ENCODE results near the gene MCRIP1. TPM values are rescaled to one million over a fixed set of nuclear protein-coding genes. Genes with fewer than 3 reads are reported as not detected.
"Not testable (repeated sequence)": the region's sequence is repeated elsewhere in the genome, so short reads cannot be mapped to it uniquely, and the experiment has no call there.

Gene MCRIP1
- total RNA-seq, 4 donors from 2014 or later = 23.3 to 44.0 (median 33.2) TPM

DNA sequence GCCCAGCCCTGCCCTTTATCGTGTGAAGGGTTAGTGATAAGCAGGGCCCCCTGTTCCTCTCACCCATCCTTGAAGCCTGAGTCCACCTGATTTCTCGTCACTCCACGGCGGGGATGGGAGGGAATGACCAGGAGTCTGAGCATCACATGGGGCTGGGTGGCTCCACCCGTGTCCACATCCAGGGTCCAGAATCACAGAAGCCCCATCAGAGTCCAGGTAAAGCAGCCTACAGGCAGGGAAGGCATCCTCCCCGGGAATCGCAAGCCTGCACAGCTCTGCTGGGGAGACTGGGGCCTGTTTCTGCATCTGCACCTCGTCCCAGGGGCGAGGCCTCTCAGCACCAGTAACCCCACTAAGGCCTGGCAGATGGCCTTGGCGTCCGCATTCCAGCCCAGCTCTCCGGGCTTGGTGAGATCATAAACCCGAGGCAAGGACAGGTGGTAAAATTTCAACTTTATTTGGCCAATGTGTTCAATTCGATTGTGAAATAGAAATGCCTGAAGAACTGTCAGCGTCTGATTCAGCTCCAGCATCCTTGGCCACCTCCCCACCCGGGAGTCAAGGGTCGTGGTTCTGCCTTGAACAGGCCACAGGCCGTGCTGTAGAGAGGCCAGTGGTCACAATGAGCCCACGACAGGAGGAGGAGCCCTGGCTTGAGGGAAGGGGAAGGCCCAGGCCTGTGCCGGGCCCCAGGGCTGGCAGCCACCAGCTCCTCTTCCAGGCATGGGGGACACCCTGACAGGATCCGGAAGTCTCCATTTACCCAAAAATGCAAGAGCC, 9.8 kb upstream of the MCRIP1 start:
- 67% methylated on average over 21 of the region's 21 CpGs; no CpG with 5 or more reads in 1 of the 2 donors for WGBS, 2 donors (ENCODE audit: low coverage in 1 of 2)
- intact Hi-C loops (cut with DNase I; ENCODE audit: low total_unique reads) = no loop called here
- Histone ChIP-seq H3K4me1 (no peaks in the 10 kb centered on the region), H3K36me3 (peaks cover 0 to 45% (median 26%) of the 10 kb centered on the region in 4 donors), H3K27me3 (no peaks in the 10 kb centered on the region), H3K4me3 (no peak overlapping the region), H3K9me3 (no peaks in the 10 kb centered on the region), H3K27ac (no peak overlapping the region)
- no peak for TF ChIP-seq EP300 (IDR thresholded peaks at IDR 0.05; ENCODE audit: low read depth)
- TF ChIP-seq, protein P1, sequence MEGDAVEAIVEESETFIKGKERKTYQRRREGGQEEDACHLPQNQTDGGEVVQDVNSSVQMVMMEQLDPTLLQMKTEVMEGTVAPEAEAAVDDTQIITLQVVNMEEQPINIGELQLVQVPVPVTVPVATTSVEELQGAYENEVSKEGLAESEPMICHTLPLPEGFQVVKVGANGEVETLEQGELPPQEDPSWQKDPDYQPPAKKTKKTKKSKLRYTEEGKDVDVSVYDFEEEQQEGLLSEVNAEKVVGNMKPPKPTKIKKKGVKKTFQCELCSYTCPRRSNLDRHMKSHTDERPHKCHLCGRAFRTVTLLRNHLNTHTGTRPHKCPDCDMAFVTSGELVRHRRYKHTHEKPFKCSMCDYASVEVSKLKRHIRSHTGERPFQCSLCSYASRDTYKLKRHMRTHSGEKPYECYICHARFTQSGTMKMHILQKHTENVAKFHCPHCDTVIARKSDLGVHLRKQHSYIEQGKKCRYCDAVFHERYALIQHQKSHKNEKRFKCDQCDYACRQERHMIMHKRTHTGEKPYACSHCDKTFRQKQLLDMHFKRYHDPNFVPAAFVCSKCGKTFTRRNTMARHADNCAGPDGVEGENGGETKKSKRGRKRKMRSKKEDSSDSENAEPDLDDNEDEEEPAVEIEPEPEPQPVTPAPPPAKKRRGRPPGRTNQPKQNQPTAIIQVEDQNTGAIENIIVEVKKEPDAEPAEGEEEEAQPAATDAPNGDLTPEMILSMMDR (IDR thresholded peaks at IDR 0.05) = no peak
- TF ChIP-seq POLR2A (IDR thresholded peaks at IDR 0.05) = no peak
- TF ChIP-seq POLR2AphosphoS5 (IDR thresholded peaks at IDR 0.05) = no peak
- no peak for DNase-seq
- in situ Hi-C loops (cut with MboI; ENCODE audit: low pct_ligation_motif_present in 1 of 4, low pct_unique_long_range_greater_than_20kb in 1 of 4, low sequenced_read_pairs in 3 of 4) = no loop called here

DNA sequence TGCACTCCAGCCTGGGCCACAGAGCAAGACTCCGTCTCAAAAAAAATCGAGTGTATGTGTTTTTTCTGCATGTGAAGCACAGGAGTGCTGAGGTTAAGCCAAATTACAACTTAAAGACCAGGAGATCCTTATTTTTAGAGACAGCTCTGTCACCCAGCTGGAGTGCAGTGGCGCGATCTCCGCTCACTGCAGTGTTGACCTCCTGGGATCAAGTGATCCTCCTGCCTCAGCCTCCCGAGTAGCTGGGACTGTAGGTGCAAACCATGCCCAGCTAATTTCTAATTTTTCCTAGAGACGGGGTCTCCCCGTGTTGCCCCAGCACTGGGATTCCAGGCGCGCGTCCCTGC, 9.3 kb upstream of the MCRIP1 start:
- no peak for TF ChIP-seq EP300 (IDR thresholded peaks at IDR 0.05; ENCODE audit: low read depth)
- TF ChIP-seq POLR2AphosphoS5 (IDR thresholded peaks at IDR 0.05) = no peak
- TF ChIP-seq, protein P1 (IDR thresholded peaks at IDR 0.05) = no peak
- no peak for TF ChIP-seq POLR2A (IDR thresholded peaks at IDR 0.05)
- 87 to 88% methylated on average over 2 to 11 of the region's 11 CpGs for WGBS, 2 donors (ENCODE audit: low coverage in 1 of 2)
- H3K27ac ChIP-seq = no peak overlapping the region
- H3K4me1 ChIP-seq = no peaks in the 10 kb centered on the region
- no peak for DNase-seq
- H3K27me3 ChIP-seq = no peaks in the 10 kb centered on the region
- H3K9me3 ChIP-seq = no peaks in the 10 kb centered on the region
- intact Hi-C loops (cut with DNase I; ENCODE audit: low total_unique reads) = no loop called here
- peaks cover 0 to 40% (median 26%) of the 10 kb centered on the region in 4 donors for H3K36me3 ChIP-seq
- in situ Hi-C loops (cut with MboI; ENCODE audit: low pct_ligation_motif_present in 1 of 4, low pct_unique_long_range_greater_than_20kb in 1 of 4, low sequenced_read_pairs in 3 of 4) = no loop called here
- no peak overlapping the region for H3K4me3 ChIP-seq

- no peak for DNase-seq
- Histone ChIP-seq H3K36me3 (peaks cover 0 to 36% (median 24%) of the 10 kb centered on the region in 4 donors), H3K4me3 (no peak overlapping the region), H3K9me3 (no peaks in the 10 kb centered on the region), H3K4me1 (no peaks in the 10 kb centered on the region), H3K27ac (no peak overlapping the region), H3K27me3 (no peaks in the 10 kb centered on the region)
- in situ Hi-C loops (cut with MboI; ENCODE audit: low pct_ligation_motif_present in 1 of 4, low pct_unique_long_range_greater_than_20kb in 1 of 4, low sequenced_read_pairs in 3 of 4) = no loop called here
- 77% methylated on average over 15 of the region's 15 CpGs; no CpG with 5 or more reads in 1 of the 2 donors for WGBS, 2 donors (ENCODE audit: low coverage in 1 of 2)
- TF ChIP-seq POLR2A (IDR thresholded peaks at IDR 0.05) = no peak
- TF ChIP-seq, protein P1 (IDR thresholded peaks at IDR 0.05) = no peak
- TF ChIP-seq POLR2AphosphoS5 (IDR thresholded peaks at IDR 0.05) = no peak
- no peak for TF ChIP-seq EP300 (IDR thresholded peaks at IDR 0.05; ENCODE audit: low read depth)
- intact Hi-C loops (cut with DNase I; ENCODE audit: low total_unique reads) = no loop called here
Measured at GRCh38 chr17:81841866-81842265, 8.8 kb upstream of the MCRIP1 start.

DNA sequence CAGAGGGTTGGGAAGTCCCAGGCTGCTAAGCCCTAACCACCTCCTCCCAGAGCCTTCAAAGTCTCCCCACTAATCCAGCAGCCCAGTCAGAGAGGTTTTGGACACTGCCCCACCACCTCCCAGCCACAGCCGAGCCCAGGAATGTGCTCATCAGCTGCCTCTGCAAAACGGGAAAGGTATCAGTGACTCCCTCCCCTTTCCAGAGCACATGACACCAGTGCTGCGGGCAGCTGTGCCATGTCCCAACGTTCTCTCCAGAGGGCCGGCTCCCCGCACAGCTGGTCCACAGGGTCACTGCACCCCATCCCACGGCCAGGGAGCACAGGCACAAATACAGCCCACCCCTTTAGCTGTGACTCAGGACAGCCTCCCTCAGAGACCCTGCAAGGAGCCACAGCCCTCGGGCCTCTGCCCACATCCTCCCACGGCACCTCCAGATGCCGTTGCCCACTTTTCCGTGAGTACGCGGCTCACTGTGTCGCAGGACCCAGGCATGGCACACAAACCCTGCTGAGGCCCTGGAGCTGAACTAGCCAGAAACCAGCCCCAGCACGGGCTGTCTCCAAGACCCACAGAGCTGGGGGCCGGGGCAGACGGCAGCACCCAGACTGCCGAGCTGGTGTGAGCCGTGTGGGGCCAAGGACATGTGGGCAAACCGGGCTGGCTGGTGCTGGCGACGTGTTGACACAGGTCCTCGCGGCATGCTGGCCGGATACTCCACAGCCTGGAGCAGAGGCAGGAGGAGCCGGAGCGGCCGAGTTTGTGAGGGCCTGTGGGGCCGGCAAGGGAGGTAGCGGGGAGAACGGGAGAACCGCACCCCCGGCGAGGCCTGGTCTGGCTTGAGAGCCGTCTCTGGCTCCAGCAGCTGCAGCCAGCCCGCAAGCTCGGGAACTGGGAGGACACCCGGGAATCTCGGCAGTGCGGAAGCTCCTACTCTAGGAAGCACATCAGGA, 8.0 kb upstream of the MCRIP1 start:
- DNase-seq = no peak
- intact Hi-C loops (cut with DNase I; ENCODE audit: low total_unique reads) (no loop called here), in situ Hi-C loops (cut with MboI; ENCODE audit: low pct_ligation_motif_present in 1 of 4, low pct_unique_long_range_greater_than_20kb in 1 of 4, low sequenced_read_pairs in 3 of 4) (no loop called here)
- H3K36me3 ChIP-seq = peaks cover 0 to 29% (median 19%) of the 10 kb centered on the region in 4 donors
- TF ChIP-seq POLR2AphosphoS5 (IDR thresholded peaks at IDR 0.05) (no peak), POLR2A (IDR thresholded peaks at IDR 0.05) (no peak), EP300 (IDR thresholded peaks at IDR 0.05; ENCODE audit: low read depth) (no peak)
- TF ChIP-seq, protein P1 (IDR thresholded peaks at IDR 0.05) = no peak
- WGBS, 2 donors (ENCODE audit: low coverage in 1 of 2) = 86% methylated on average over 40 of the region's 40 CpGs; no CpG with 5 or more reads in 1 of the 2 donors
- H3K4me3 ChIP-seq = no peak overlapping the region
- no peaks in the 10 kb centered on the region for H3K4me1 ChIP-seq
- H3K27me3 ChIP-seq = no peaks in the 10 kb centered on the region
- H3K27ac ChIP-seq = no peak overlapping the region
- H3K9me3 ChIP-seq = no peaks in the 10 kb centered on the region

DNA sequence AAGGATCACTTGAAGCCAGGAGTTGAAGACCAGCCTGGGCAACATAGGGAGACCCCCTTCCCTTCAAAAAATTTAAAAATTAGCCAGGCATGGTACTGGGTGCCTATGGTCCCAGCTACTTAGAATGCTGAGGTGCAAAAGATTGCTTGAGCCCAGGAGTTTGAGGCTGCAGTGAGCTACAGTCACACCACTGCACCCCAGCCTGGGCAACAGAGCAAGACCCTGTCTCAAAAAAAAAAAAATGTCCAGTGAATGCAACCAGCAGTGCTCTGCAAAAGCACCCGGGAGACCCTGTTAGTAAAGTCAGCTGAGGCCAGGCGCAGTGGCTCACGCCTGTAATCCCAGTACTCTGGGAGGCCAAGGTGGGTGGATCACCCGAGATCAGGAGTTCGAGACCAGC, 7.0 kb upstream of the MCRIP1 start:
- intact Hi-C loops (cut with DNase I; ENCODE audit: low total_unique reads); H3K27ac ChIP-seq; H3K9me3 ChIP-seq; H3K4me3 ChIP-seq; in situ Hi-C loops (cut with MboI; ENCODE audit: low pct_ligation_motif_present in 1 of 4, low pct_unique_long_range_greater_than_20kb in 1 of 4, low sequenced_read_pairs in 3 of 4); H3K4me1 ChIP-seq; DNase-seq; H3K27me3 ChIP-seq: not testable (repeated sequence)
- H3K36me3 ChIP-seq = peaks cover 0 to 18% (median 10%) of the 10 kb centered on the region in 4 donors
- 91% methylated on average over 5 of the region's 5 CpGs; no CpG with 5 or more reads in 1 of the 2 donors for WGBS, 2 donors (ENCODE audit: low coverage in 1 of 2)
